ENCODE results near the gene POLR2E. TPM values are rescaled to one million over a fixed set of nuclear protein-coding genes. Genes with fewer than 3 reads are reported as not detected.

POLR2E gene
- total and polyA plus RNA-seq, 2 donors (not counting 1 experiment from before 2014, with no cell fraction given), result 103 to 121 TPM

- Histone ChIP-seq H3K4me2 (replicated peaks; ENCODE audit: low read depth, low read length, poor library complexity, severe bottlenecking) (no peak overlapping the region), H3K4me1 (ENCODE audit: control insufficient read depth in 2 of 2, insufficient read depth in 2 of 2, low read length in 2 of 2) (peaks cover 47 to 55% of the 10 kb centered on the region in 2 donors), H3K27ac (ENCODE audit: low read length in 2 of 2) (no peak overlapping the region), H3K79me2 (ENCODE audit: control insufficient read depth, insufficient read depth, low read length) (peaks cover 52% of the 10 kb centered on the region), H3K9me3 (ENCODE audit: control extremely low read depth in 1 of 3, control insufficient read depth in 2 of 3, insufficient read depth in 1 of 3, low read length in 2 of 3) (no peaks in the 10 kb centered on the region), H3K27me3 (replicated peaks in 1 of 4; ENCODE audit: control extremely low read depth in 1 of 4, control insufficient read depth in 3 of 4, insufficient read depth in 4 of 4, low read length in 3 of 4) (no peaks in the 10 kb centered on the region), H2AFZ (ENCODE audit: insufficient read depth, low read depth, low read length, poor library complexity, severe bottlenecking) (no peak overlapping the region), H3K36me3 (replicated peaks in 1 of 2; ENCODE audit: control extremely low read depth in 1 of 2, control insufficient read depth in 1 of 2, extremely low read depth in 1 of 2, insufficient read depth in 2 of 2, low read length in 1 of 2) (peaks cover 0 to 45% of the 10 kb centered on the region in 2 experiments), H4K20me1 (ENCODE audit: control insufficient read depth, insufficient read depth, low read length, poor library complexity, severe bottlenecking) (peaks cover 75% of the 10 kb centered on the region), H3K4me3 (ENCODE audit: control extremely low read depth in 1 of 5, extremely low read depth in 1 of 5, insufficient read depth in 1 of 5, low read depth in 2 of 5, low read length in 4 of 5) (no peak overlapping the region), H3K9ac (ENCODE audit: low read length) (no peak overlapping the region)
- no peak for ATAC-seq (ENCODE audit: low read depth)
- no peak overlapping the region for H3K4me3 Mint-ChIP-seq
- intact Hi-C loops (cut with micrococcal nuclease), result no loop called here
- POLR2A ChIA-PET, result interaction anchor here (2.1 kb wide), 1 partner anchor 10 kb away, joined by 8 read pairs; no protein-coding TSS in a partner anchor
- no peaks in the 10 kb centered on the region for H3K9me3 Mint-ChIP-seq (ENCODE audit: insufficient read depth)
- 97% methylated on average over 18 of the region's 27 CpGs for WGBS (ENCODE audit: insufficient coverage)
- no peak for DNase-seq
- CTCF ChIA-PET, result no interaction called here
- H3K27me3 Mint-ChIP-seq, result no peaks in the 10 kb centered on the region
- peaks cover 45% of the 10 kb centered on the region for H3K4me1 Mint-ChIP-seq
- no peak overlapping the region for H3K27ac Mint-ChIP-seq
- no peak for TF ChIP-seq CTCF (IDR thresholded peaks at IDR 0.05)
- TF ChIP-seq EZH2 (IDR thresholded peaks at IDR 0.05; ENCODE audit: borderline replicate concordance, insufficient read depth, low read depth, low read length, poor library complexity, severe bottlenecking), result no peak
Measured at GRCh38 chr19:1091544-1092175, 3.5 kb downstream of the POLR2E start.

Measured in B cell (primary cell).